GM19468 (cell line): ENCODE results near the gene LMLN.
"Not testable (repeated sequence)": the region's sequence is repeated elsewhere in the genome, so short reads cannot be mapped to it uniquely, and the experiment has no call there.

Source experiments
- ATAC-seq: cut with Tn5 transposase; IDR thresholded peaks from one replicate; pipeline ENCODE4 v1.9.1; 2021; ENCODE audit warnings: mild to moderate bottlenecking, moderate library complexity, moderate number of reproducible peaks; ENCODE audit not compliant: unreplicated experiment; ENCODE audit errors: extremely low read depth

Gene LMLN

DNA sequence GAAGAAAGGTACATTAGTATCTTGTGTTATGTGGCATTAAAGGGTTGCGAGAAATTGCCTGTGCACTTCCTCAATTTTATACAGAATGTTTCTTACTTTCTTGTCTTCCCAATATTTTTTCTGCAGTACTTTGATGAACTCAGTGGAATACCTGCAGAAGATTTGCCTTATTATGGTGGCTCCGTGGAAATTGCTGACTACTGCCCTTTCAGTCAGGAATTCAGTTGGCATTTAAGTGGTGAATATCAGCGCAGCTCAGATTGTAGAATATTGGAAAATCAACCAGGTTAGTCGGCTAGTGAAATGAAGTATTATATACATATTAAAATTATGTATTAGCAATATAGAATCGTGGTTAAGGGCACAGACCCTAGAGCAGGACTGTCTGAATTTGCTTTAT lies 61.3 kb downstream of the LMLN start:
- no peak for ATAC-seq

- ATAC-seq, result no peak
Observed at GRCh38 chr3:198022604-198023003, 62.6 kb downstream of the LMLN start.

DNA sequence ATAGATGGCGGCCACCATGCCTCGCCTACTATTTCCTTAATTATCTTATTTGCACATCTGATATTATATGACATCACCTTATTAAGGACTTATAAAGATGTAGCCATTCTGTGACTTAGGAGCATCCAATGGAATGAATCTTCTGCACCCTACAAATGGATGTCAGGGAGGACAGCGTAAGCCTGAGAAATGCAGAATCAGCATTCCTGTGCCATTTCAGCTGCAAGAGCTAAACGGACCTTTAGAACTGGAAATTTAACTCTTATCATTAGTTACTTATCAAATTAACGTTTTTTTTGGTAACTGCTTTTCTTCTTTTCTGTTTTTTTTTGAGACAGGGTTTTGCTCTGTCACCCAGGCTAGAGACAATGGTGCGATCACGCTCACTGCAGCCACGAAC lies 65.6 kb downstream of the LMLN start:
- no peak for ATAC-seq

- no peak for ATAC-seq
Observed at GRCh38 chr3:198026620-198027019, 66.6 kb downstream of the LMLN start.

DNA sequence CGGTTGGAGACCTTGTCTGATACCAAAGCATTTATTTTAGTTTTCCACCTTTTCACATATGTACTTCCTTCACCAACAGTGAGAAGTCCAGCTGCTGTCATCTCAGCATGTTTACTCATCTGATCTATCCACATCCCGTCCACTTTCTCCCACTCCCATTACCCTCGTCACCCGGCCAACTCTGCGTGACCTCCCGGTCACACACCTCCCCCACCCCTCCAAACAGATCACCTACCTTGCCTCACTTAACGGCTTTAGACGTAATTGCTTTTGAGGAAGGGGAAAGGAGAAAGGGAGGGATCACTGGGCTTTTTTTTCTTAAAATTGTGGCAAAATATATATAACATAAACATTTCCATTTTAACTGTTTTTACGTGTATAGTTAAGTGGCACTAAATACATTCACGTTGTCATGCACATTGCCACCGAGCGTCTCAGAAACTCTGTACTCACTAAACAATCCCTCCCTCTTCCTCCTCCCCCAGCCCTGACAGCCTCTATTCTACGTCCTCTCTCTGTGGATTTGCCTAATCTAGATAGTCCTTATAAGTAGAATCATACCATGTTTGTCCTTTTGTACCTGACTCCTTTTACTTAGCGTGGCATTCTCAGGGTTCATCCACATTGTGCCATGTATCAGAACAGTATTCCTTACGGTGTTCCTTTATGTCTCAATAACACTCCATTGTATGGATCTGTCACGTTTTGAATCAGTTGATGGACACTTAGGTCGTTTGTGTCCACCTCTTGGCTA lies 67.2 kb downstream of the LMLN start:
- ATAC-seq, result no peak

DNA sequence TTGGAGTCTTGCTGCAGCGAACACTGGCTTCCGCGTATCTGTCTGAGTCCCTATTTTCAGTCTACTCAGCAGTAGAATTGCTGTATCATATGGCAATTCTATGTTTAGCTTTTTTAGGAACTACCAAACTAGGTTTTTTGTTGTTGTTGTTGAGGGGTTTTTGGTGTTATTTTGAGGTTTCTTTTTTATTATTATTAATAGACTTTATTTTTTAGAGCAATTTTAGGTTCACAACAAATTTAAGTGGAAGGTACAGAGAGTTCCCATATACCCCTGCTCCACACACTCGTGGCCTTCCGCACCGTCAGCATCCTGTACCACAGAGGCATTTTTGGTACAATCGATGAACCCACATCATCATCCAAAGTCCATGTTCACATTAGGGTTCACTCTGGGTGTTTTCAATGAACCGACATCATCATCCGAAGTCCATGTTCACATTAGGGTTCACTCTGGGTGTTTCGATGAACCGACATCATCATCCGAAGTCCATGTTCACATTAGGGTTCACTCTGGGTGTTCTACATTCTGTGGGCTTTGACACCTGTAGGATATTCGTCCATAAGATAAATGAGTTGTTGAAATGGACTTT lies 67.9 kb downstream of the LMLN start:
- no peak for ATAC-seq

DNA sequence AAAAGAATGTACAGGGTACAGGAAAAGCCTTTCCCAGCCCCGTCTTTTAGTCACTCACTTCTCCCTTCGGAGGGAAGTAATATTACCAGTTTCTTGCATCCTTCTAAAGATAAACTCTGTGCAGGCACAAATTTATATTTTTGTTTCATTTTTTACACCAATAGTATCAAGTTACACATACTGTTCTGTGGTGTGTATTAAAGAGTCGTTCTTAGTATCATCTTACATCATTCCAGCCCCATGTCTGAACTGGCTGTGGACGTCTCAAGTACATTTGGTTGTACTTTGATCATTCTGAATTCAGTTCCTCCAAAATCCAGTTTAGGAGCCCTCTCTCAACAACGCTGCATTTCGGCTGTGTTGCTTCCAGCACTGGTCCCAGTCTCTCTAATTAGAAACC lies 68.7 kb downstream of the LMLN start:
- no peak for ATAC-seq

DNA sequence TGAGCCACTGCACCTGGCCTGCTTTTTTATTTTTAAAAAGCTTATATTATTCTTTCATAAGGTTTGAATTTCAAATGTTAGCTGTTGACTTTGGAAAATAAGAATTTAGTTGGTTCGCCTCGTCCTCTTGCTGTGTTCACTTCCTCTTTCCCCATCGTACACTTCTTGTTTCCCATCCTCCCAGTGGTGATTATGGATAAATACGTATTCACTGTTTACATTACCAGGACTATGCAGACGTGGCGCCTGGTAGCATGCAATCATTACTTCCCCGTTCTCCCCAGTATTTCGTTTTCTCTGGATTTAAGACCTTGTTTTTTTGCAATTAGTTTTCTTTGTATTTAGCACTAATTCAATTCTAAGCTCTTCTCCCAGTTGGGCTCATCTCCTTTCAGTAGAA lies 70.1 kb downstream of the LMLN start:
- no peak for ATAC-seq

DNA sequence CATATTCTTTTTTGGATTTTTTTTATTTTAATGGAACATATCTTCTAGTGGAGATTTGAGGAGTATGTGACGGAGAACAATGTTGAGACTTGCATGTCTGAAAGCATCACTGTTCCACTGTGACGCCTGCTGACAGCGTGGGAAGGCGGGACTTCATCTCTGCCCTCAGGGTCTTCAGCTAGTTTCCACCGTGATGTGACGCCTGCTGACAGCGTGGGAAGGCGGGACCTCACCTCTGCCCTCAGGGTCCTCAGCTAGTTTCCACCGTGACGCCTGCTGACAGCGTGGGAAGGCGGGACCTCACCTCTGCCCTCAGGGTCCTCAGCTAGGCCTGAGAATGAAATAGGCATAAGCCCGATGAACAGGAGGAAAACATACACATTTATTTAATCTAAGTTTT lies 70.7 kb downstream of the LMLN start:
- ATAC-seq, result no peak

- no peak for ATAC-seq
Observed at GRCh38 chr3:198032039-198032936, 72.3 kb downstream of the LMLN start.

DNA sequence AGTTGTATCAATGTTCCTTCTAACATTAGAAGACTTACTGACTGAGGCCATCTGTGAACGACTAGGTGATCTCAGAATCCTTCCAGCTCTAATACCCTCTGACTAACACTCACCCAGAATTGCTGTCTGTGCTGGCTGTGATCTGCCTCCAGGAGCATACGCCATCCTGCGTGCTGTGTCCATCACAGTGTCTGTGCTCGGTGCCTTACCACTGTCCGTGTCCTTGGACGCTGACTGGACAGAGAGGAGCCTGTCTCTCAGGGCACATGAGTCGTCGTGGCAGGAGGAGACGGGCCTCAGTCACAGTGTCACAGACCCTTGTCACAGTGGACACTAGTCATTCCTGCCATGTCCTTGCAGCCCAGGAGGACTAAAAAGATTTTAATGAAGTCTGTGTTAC lies 83.1 kb downstream of the LMLN start:
- ATAC-seq, result no peak

GRCh38 chr3:198046120-198046857 lies 86.3 kb downstream of the LMLN start:
- no peak for ATAC-seq

- ATAC-seq, result no peak
Observed at GRCh38 chr3:198048445-198048844, 88.4 kb downstream of the LMLN start.

- ATAC-seq, result no peak
Observed at GRCh38 chr3:198051836-198052235, 91.8 kb downstream of the LMLN start.

- ATAC-seq, result not testable (repeated sequence)
Observed at GRCh38 chr3:198053462-198053861, 93.4 kb downstream of the LMLN start.

DNA sequence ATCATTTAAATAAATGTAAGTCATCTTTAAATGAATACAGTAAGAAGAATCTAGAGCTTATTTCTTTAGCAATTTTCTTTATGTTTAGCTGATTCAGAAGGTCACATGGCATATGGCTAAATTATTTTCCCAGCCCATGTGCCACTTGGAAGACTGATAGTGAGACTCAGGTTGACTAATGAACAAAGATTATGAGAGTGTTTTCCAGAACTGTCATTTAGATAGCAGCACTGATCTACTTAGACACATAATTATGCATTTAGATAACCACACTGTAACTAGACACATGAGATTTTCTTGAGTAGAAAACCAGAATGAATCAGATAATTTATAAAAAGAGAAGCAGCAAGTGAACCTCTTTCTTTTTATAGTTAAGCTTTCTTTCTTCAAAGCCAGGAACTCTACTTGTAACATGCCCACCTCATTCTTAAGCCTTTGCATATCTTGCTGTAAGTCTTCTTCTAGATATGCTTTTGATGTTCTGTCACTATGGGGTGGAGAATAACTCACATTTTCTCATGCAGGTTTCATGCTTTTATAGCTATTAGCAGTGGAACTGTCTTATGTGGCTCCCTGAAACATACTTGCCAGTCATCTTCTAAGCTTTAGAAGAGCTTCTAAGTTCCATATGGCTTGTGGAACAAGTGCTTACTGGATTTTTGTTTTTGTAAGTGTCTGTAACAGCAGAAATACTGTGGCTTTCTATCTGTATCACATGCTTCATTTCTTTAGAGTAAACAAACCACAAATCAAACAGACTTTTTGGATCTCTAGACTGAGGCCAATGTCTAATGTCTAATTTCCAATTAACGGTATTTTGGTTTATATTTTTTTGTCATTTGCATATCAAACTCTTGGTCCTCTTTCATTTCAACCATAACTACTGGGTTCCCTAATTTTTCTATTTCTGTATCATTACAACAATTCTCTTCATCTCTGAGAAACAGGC lies 101.4 kb downstream of the LMLN start:
- no peak for ATAC-seq

- ATAC-seq, result no peak
Observed at GRCh38 chr3:198062068-198062465, 102.0 kb downstream of the LMLN start.

GRCh38 chr3:198064420-198064819 lies 104.4 kb downstream of the LMLN start:
- no peak for ATAC-seq

GRCh38 chr3:198065897-198066296 lies 105.9 kb downstream of the LMLN start:
- no peak for ATAC-seq
